ENCODE results near the gene SENP2. TPM values are rescaled to one million over a fixed set of nuclear protein-coding genes. Genes with fewer than 3 reads are reported as not detected.
"Not testable (repeated sequence)": the region's sequence is repeated elsewhere in the genome, so short reads cannot be mapped to it uniquely, and the experiment has no call there.

The SENP2 gene
- total RNA-seq, 2 experiments from 2014 or later = 29.2 to 29.6 TPM

DNA sequence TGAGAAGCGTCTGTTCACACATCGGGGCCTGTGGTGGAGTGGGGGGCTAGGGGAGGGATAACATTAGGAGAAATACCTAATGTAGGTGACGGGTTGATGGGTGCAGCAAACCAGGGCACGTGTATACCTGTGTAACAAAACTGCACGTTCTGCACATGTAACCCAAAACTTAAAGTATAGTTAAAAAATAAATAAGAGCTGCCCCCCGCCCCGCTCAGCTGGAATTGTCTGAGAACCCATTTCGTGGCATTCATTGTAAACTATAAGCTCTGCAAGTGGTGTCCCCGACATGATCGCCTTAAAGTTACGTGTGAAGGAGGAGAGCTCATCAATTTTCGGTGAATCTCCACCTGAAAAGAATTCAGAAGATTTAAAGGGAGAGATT, 26.4 kb upstream of the SENP2 start:
- ChIA-PET POLR2A (interaction anchor here (1.3 kb wide), 1 partner anchor 61 kb away, joined by 7 read pairs; the partner anchor contains the start of gene TMEM41A), CTCF (interaction anchor here (0.6 to 3.7 kb wide), 34 partner anchors 13 to 1243 kb away, joined by 3 to 33 read pairs (median 4); partner anchors contain the start of genes SENP2 and TMEM41A)
- Mint-ChIP-seq H3K4me3 (no peak overlapping the region), H3K9me3 (no peaks in the 10 kb centered on the region), H3K36me3 (no peaks in the 10 kb centered on the region), H3K4me1 (ENCODE audit: low read depth) (peaks cover 8% of the 10 kb centered on the region), H3K27ac (no peak overlapping the region), H3K27me3 (peaks cover 5% of the 10 kb centered on the region)
- no peak for DNase-seq
- intact Hi-C loops (cut with micrococcal nuclease) = loop anchor here (1.0 kb wide), 1 partner anchor 205 kb away; no protein-coding TSS in a partner anchor

DNA sequence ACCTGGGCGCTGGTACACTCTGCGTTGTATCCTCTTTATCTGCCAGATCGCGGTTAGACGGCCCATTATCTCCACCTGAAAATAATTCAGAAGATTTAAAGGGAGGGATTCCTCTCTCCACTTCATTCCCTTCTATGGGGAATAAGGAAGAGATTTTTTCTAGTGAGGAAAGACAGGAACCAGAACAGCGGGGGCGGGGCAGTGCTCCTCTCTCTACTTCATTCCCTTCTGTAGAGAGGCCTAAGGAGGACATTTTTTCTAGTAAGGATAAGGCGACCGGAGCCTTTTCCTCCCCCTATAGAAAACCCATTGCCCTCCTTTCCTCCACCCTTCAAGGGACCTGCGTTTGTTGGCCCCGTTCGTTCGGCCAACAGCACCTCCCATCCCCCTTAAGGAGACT, 25.4 kb upstream of the SENP2 start:
- intact Hi-C loops (cut with micrococcal nuclease) = no loop called here
- no peaks in the 10 kb centered on the region for H3K36me3 Mint-ChIP-seq
- no peaks in the 10 kb centered on the region for H3K9me3 Mint-ChIP-seq
- no peak for DNase-seq
- H3K27me3 Mint-ChIP-seq = peaks cover 5% of the 10 kb centered on the region
- CTCF ChIA-PET = interaction anchor here (0.9 to 3.7 kb wide), 7 partner anchors 12 to 209 kb away, joined by 3 to 33 read pairs (median 4); partner anchors contain the start of gene TMEM41A
- POLR2A ChIA-PET = no interaction called here
- H3K4me3 Mint-ChIP-seq = no peak overlapping the region
- H3K27ac Mint-ChIP-seq = no peak overlapping the region
- peaks cover 8% of the 10 kb centered on the region for H3K4me1 Mint-ChIP-seq (ENCODE audit: low read depth)

DNA sequence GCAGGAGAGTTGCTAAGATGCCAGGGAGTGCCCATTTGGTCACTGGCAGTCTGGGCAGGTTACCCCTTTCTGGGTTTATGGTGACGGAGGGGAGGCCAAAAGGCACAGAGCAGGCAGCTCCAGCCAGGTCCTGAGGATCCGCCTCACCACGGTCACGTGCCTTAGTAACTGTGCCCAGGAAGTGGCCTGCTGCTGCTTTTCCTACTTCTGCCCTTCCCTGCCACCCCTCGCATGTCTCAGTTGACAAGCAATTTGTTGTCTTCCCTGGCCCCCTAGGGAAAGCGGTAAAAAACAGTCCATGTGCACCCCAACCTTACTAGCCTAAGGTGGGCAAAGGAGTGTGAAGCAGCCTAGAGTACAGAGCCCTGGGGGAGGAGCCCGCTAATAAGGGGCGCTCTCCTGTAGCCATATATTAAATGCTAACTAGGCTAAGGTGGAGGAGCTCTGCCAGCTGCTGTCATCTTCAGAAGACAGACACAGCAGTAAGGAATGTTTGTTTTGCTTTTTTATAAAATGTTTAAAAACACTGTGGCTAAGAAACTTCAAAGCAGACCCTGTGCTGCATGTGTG, 24.6 kb upstream of the SENP2 start:
- no peak overlapping the region for H3K4me3 Mint-ChIP-seq
- POLR2A ChIA-PET = no interaction called here
- peaks cover 5% of the 10 kb centered on the region for H3K27me3 Mint-ChIP-seq
- CTCF ChIA-PET = no interaction called here
- DNase-seq = no peak
- no peaks in the 10 kb centered on the region for H3K36me3 Mint-ChIP-seq
- peaks cover 8% of the 10 kb centered on the region for H3K4me1 Mint-ChIP-seq (ENCODE audit: low read depth)
- intact Hi-C loops (cut with micrococcal nuclease) = no loop called here
- no peak overlapping the region for H3K27ac Mint-ChIP-seq
- no peaks in the 10 kb centered on the region for H3K9me3 Mint-ChIP-seq

DNA sequence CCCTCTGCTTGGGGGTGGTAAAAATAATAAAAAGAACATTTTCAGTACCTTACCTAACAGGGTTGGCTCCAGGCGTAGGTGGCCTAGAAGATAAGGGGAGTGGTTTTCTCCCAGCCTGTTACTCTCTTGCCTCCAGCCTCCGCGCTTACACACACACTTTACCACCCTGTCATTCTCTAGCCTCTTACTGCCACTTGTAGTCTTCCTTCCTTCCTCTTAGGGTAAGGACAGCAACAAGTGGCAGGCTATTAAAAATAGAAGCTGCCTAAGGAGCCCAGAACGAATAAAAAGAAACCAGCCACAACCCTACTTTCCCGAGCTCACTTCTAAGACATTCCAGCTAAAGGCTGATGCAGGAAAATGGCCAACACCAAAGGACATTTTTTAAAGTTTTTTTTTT, 24.1 kb upstream of the SENP2 start:
- intact Hi-C loops (cut with micrococcal nuclease) = no loop called here
- no peaks in the 10 kb centered on the region for H3K9me3 Mint-ChIP-seq
- H3K4me3 Mint-ChIP-seq = no peak overlapping the region
- no peaks in the 10 kb centered on the region for H3K36me3 Mint-ChIP-seq
- DNase-seq = no peak
- peaks cover 5% of the 10 kb centered on the region for H3K27me3 Mint-ChIP-seq
- ChIA-PET CTCF (interaction anchor here (0.6 kb wide), 1 partner anchor 137 kb away, joined by 3 read pairs; no protein-coding TSS in a partner anchor), POLR2A (no interaction called here)
- H3K4me1 Mint-ChIP-seq (ENCODE audit: low read depth) = peaks cover 8% of the 10 kb centered on the region
- H3K27ac Mint-ChIP-seq = no peak overlapping the region

DNA sequence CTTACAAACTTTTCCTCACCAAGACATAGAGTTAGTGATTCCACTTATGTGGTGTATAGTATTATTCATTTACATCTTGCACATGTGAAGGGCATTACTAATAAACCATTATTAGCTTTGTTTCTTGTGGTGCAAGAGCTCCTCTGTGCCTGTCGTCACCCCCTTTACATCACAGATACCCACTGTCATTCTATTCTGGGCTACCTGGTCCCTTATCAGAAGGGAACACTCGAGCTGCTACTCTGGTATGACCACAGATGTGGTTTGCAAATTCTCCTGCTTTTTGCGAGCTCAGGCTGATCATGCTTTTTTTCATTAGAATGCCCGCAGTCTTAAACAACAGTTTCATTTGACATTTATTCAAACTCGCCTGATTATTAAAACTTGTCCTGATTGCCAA, 13.9 kb upstream of the SENP2 start:
- no peak for DNase-seq
- Mint-ChIP-seq H3K4me3 (no peak overlapping the region), H3K36me3 (no peaks in the 10 kb centered on the region), H3K9me3 (peaks cover 21% of the 10 kb centered on the region), H3K27me3 (no peaks in the 10 kb centered on the region), H3K27ac (no peak overlapping the region), H3K4me1 (ENCODE audit: low read depth) (peaks cover 3% of the 10 kb centered on the region)
- CTCF ChIA-PET = interaction anchor here (0.7 to 2.2 kb wide), 4 partner anchors 12 to 112 kb away, joined by 3 to 9 read pairs (median 4); no protein-coding TSS in a partner anchor
- POLR2A ChIA-PET = interaction anchor here (1.4 kb wide), 1 partner anchor 14 kb away, joined by 3 read pairs; the partner anchor contains the start of gene SENP2
- intact Hi-C loops (cut with micrococcal nuclease) = no loop called here

DNA sequence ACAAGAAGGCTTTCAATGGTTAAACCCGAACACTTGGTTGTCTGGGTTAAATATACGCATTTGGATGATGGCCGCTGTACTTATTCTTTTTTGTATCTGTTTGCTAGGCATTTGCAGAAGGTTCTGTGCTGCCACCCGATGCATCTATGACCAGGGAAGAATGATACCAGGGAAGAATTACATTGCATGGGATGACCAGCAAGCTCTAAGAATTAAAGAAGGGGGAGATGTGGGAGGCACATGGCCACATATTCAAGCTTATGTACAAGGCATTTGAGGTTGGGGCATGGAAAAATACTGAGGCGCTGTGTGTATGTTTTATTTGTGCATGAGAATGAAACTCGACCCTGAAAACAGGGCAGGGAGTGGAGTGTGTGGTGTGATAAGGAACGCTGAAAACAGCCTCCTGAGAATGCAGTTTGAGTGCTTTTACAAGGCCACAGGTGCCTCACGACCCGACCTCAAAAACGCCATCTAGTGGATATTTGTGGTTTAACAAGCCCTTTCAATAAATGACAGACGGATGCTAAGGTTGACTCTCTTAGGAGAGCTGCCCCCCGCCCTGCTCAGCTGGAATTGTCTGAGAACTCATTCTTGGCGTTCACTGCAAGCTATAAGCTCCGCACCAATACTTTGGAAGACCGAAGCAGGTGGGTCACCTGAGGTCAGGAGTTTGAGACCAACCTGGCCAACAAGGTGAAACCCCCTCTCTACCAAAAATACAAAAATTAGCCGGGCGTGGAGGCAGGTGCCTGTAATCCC, 10.8 kb upstream of the SENP2 start:
- intact Hi-C loops (cut with micrococcal nuclease) = loop anchor here (1.0 kb wide), 1 partner anchor 221 kb away; no protein-coding TSS in a partner anchor
- CTCF ChIA-PET = interaction anchor here (0.7 to 3.0 kb wide), 14 partner anchors 11 to 321 kb away, joined by 3 to 33 read pairs (median 4); partner anchors contain the start of genes SENP2 and TMEM41A
- POLR2A ChIA-PET = not testable (repeated sequence)

DNA sequence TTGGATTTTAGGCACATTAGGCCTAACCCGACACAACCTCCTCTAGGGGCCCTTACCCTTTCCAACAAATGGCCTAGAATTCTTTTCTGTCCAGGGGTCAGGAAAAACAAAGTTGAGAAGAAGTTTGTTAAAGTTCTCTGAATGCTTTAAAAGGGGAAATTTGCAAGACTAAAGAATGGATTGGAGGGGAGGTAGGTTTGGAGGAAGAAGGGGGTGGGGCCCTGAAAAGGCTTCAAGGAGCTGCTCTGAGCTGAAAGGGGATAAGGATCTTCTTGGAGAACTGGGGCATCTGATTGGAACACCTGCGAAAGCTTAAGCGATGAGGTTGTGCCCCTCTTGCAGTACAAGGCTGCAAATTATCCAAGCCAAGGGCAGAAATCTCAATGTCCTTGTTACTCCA, 3.9 kb upstream of the SENP2 start:
- Mint-ChIP-seq H3K4me3 (no peak overlapping the region), H3K27me3 (peaks cover 3% of the 10 kb centered on the region)
- CTCF ChIA-PET = no interaction called here

More for the DNA sequence above, 10.8 kb upstream of the SENP2 start:
- not testable (repeated sequence) for H3K4me3 Mint-ChIP-seq; H3K27me3 Mint-ChIP-seq; H3K36me3 Mint-ChIP-seq; H3K4me1 Mint-ChIP-seq (ENCODE audit: low read depth); H3K27ac Mint-ChIP-seq
- peak; percentile 50 for DNase-seq
- peaks cover 17% of the 10 kb centered on the region for H3K9me3 Mint-ChIP-seq

DNA sequence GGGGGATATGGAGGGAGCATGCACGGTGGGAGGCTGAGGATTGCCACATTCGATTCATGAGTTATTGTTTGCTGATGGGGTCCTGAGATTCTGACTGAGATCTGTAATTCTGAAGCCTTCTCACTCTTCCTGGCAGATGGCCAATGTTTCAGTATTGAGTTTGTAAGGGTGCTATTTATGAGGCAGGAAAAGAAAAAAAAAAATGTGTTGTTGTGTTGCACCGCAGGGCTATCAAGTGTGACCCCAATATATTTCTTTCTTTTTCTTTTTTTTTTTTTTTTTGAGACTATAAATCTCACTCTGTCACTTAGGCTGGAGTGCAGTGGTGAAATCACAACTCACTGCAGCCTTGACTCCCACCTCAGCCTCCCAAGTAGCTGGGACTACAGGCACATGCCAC, 3.2 kb upstream of the SENP2 start:
- Mint-ChIP-seq H3K27ac (no peak overlapping the region), H3K4me1 (ENCODE audit: low read depth) (peaks cover 15% of the 10 kb centered on the region), H3K27me3 (peaks cover 3% of the 10 kb centered on the region), H3K4me3 (no peak overlapping the region), H3K9me3 (peaks cover 2% of the 10 kb centered on the region), H3K36me3 (peaks cover 3% of the 10 kb centered on the region)
- POLR2A ChIA-PET = no interaction called here
- CTCF ChIA-PET = interaction anchor here (0.9 to 2.0 kb wide), 3 partner anchors 9 to 30 kb away, joined by 3 to 8 read pairs (median 5); partner anchors contain the start of gene LIPH
- DNase-seq = no peak
- intact Hi-C loops (cut with micrococcal nuclease) = no loop called here

More for the DNA sequence above, 3.9 kb upstream of the SENP2 start:
- Mint-ChIP-seq H3K36me3 (peaks cover 3% of the 10 kb centered on the region), H3K27ac (no peak overlapping the region), H3K9me3 (peaks cover 2% of the 10 kb centered on the region), H3K4me1 (ENCODE audit: low read depth) (peaks cover 13% of the 10 kb centered on the region)
- intact Hi-C loops (cut with micrococcal nuclease) = no loop called here
- POLR2A ChIA-PET = no interaction called here
- no peak for DNase-seq

DNA sequence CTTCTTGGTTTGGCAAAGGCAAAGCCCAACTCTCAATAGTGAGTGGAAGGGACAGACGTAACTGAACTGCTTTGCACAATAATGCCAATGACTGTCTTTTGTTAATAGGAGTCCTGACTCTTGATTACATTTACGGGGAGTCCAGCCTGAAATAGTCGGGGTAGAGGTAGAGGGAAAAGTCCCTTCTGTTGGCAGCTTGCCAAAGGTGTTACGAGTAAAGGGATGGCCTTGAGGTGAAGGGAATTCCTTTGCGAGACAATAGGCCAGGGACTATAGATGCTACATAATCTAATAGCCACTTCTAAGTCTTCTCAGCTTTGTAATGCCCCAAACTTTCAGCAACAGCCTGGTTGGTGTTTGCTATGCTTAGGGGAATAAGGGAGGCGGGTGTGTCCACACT, 2.2 kb upstream of the SENP2 start:
- Mint-ChIP-seq H3K4me3 (no peak overlapping the region), H3K36me3 (peaks cover 3% of the 10 kb centered on the region), H3K9me3 (peaks cover 2% of the 10 kb centered on the region), H3K4me1 (ENCODE audit: low read depth) (peaks cover 23% of the 10 kb centered on the region), H3K27ac (no peak overlapping the region), H3K27me3 (peaks cover 3% of the 10 kb centered on the region)
- intact Hi-C loops (cut with micrococcal nuclease) = no loop called here
- POLR2A ChIA-PET = no interaction called here
- DNase-seq = no peak
- CTCF ChIA-PET = interaction anchor here (1.6 to 2.0 kb wide), 2 partner anchors 10 to 25 kb away, joined by 5 to 8 read pairs; no protein-coding TSS in a partner anchor

DNA sequence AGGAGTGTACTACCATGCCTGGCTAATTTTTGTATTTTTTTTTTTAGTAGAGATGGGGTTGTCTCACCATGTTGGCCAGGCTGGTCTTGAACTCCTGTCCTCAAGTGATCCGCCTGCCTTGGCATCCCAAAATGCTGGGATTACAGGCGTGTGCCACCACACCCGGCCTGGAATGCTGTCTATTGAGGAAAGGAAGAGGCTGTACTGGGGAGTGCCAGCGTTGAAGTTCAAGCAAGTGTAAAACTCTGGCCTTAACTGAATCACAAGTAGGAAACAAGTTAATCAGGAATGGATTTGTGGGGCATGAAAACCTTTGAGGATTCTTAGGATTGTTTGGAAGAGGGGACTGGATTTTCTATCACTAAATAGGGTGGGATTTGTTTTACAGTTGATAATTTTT, 1.4 kb upstream of the SENP2 start:
- ChIA-PET POLR2A (no interaction called here), CTCF (interaction anchor here (2.0 kb wide), 1 partner anchor 10 kb away, joined by 8 read pairs; no protein-coding TSS in a partner anchor)
- peaks cover 27% of the 10 kb centered on the region for H3K4me1 Mint-ChIP-seq (ENCODE audit: low read depth)
- H3K9me3 Mint-ChIP-seq = peaks cover 2% of the 10 kb centered on the region
- H3K36me3 Mint-ChIP-seq = peaks cover 3% of the 10 kb centered on the region
- no peak overlapping the region for H3K4me3 Mint-ChIP-seq
- no peak for DNase-seq
- H3K27me3 Mint-ChIP-seq = peaks cover 3% of the 10 kb centered on the region
- peak overlapping the region; percentile 14 for H3K27ac Mint-ChIP-seq
- intact Hi-C loops (cut with micrococcal nuclease) = loop anchor here (5.0 kb wide), 2 partner anchors 353 to 988 kb away; partner anchors contain the start of genes DNAJB11 and TRA2B

DNA sequence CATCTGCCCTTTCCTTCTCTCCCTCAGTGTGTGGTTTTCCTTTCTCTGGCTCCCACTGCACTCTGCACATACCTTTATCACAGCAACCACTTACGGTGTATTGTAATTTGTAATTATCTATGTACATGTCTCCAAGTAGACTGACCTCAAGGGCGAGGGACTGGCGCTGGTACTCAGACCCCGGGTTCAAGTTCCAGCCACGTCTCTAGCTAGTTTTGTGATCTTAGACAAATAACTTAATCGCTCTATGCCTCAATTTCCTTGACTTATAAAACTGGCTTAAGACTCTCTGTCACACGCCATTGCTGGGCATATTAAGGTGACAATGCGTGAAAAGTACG, 607 bp upstream of the SENP2 start:
- ChIA-PET POLR2A (interaction anchor here (1.0 to 1.1 kb wide), 3 partner anchors 13 to 45 kb away, joined by 3 to 4 read pairs (median 3); no protein-coding TSS in a partner anchor), CTCF (interaction anchor here (1.1 to 2.4 kb wide), 5 partner anchors 10 to 232 kb away, joined by 3 to 19 read pairs (median 3); no protein-coding TSS in a partner anchor)
- Mint-ChIP-seq H3K4me3 (peak overlapping the region; percentile 88), H3K36me3 (peaks cover 3% of the 10 kb centered on the region), H3K27ac (peak overlapping the region; percentile 90), H3K27me3 (peaks cover 3% of the 10 kb centered on the region), H3K9me3 (peaks cover 2% of the 10 kb centered on the region), H3K4me1 (ENCODE audit: low read depth) (peaks cover 27% of the 10 kb centered on the region)
- intact Hi-C loops (cut with micrococcal nuclease) = loop anchor here (5.0 kb wide), 2 partner anchors 352 to 987 kb away; partner anchors contain the start of genes DNAJB11 and TRA2B
- no peak for DNase-seq

DNA sequence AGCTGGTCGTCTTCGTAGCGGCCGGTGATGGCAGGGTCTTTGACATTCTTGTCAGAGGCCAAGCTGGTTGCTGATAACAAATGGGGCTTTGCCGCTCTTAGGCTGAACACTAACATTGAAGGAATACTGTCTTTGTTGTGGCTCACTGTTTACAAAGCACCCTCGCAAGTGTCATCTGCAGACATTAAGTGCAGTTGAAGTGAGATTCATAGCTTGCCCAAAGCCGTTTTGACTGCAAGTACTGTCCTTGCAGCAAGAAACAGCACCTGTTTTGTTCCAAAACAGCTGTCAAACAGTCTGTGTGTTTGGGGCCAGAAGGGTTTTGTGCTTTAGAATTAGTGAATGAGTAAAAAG, 568 bp downstream of the SENP2 start:
- DNase-seq = no peak
- Mint-ChIP-seq H3K4me3 (peak overlapping the region; percentile 88), H3K9me3 (peaks cover 2% of the 10 kb centered on the region), H3K27me3 (peaks cover 3% of the 10 kb centered on the region), H3K36me3 (peaks cover 4% of the 10 kb centered on the region), H3K4me1 (ENCODE audit: low read depth) (peaks cover 27% of the 10 kb centered on the region), H3K27ac (peak overlapping the region; percentile 90)
- ChIA-PET CTCF (interaction anchor here (0.9 to 2.4 kb wide), 5 partner anchors 12 to 233 kb away, joined by 3 to 19 read pairs (median 5); no protein-coding TSS in a partner anchor), POLR2A (interaction anchor here (0.7 to 1.8 kb wide), 4 partner anchors 12 to 344 kb away, joined by 3 to 10 read pairs (median 4); partner anchors contain the start of gene TMEM41A)
- intact Hi-C loops (cut with micrococcal nuclease) = loop anchor here (1.0 to 5.0 kb wide), 4 partner anchors 87 to 986 kb away; partner anchors contain the start of genes DNAJB11, TMEM41A and TRA2B

Data from activated CD4-positive, alpha-beta memory T cell treated with anti-CD3 and anti-CD28 coated beads for 36 hours (primary cell).